ENCODE data around the gene PROSER2. TPM values are rescaled to one million over a fixed set of nuclear protein-coding genes. Genes with fewer than 3 reads are reported as not detected.
A peak's percentile ranks its signal among the peaks of the same experiment; 100 is the strongest.

Gene PROSER2
- total and polyA plus RNA-seq, 2 donors from 2014 or later, result 8.1 to 48.2 TPM

DNA sequence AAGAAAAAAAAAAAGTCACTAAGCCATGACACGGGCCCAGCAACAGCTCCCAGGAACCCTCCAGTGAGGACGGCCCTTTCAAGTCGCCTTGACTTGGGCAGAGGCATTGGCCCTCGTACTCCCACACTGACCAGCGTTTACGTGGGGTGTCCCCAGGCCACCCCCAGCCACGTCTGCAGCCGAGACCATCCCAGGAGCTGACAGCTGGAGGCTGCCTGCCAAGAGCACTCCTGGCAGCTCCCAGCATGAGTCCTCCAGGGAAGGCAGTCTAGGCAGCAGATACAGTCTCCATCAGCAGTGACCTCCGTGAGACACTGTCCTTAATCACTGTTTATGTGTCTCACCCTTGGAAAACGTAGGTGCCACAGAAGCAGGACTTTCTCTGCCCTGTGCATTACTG lies 86.5 kb downstream of the PROSER2 start:
- Histone ChIP-seq H3K27ac (ENCODE audit: low read depth in 2 of 2, low read length in 2 of 2) (no peak overlapping the region), H3K9ac (ENCODE audit: low read length in 3 of 3) (no peak overlapping the region), H3K36me3 (ENCODE audit: control insufficient read depth in 2 of 3, insufficient read depth in 3 of 3, low read length in 3 of 3) (no peaks in the 10 kb centered on the region), H3K9me3 (ENCODE audit: control insufficient read depth in 2 of 3, insufficient read depth in 1 of 3, low read length in 3 of 3) (no peaks in the 10 kb centered on the region), H3K4me3 (ENCODE audit: low read length in 3 of 3) (no peak overlapping the region), H3K4me1 (ENCODE audit: control insufficient read depth in 2 of 3, insufficient read depth in 2 of 3, low read depth in 1 of 3, low read length in 3 of 3) (peaks cover 0 to 8% (median 0%) of the 10 kb centered on the region in 3 donors), H3K27me3 (ENCODE audit: control insufficient read depth, insufficient read depth, low read length) (no peaks in the 10 kb centered on the region)
- intact Hi-C loops (cut with DNase I), result no loop called here
- DNase-seq, result no peak
- no peak for TF ChIP-seq CTCF (IDR thresholded peaks at IDR 0.05; ENCODE audit: borderline replicate concordance, extremely low read depth, insufficient read depth)
- no peak for FAIRE-seq

GRCh38 chr10:11910102-11910501 lies 86.9 kb downstream of the PROSER2 start:
- Histone ChIP-seq H3K9ac (ENCODE audit: low read length in 3 of 3) (no peak overlapping the region), H3K36me3 (ENCODE audit: control insufficient read depth in 2 of 3, insufficient read depth in 3 of 3, low read length in 3 of 3) (no peaks in the 10 kb centered on the region), H3K27ac (ENCODE audit: low read depth in 2 of 2, low read length in 2 of 2) (no peak overlapping the region), H3K27me3 (ENCODE audit: control insufficient read depth, insufficient read depth, low read length) (no peaks in the 10 kb centered on the region), H3K4me1 (ENCODE audit: control insufficient read depth in 2 of 3, insufficient read depth in 2 of 3, low read depth in 1 of 3, low read length in 3 of 3) (peaks cover 0 to 8% (median 0%) of the 10 kb centered on the region in 3 donors), H3K9me3 (ENCODE audit: control insufficient read depth in 2 of 3, insufficient read depth in 1 of 3, low read length in 3 of 3) (no peaks in the 10 kb centered on the region), H3K4me3 (ENCODE audit: low read length in 3 of 3) (no peak overlapping the region)
- no peak for TF ChIP-seq CTCF (IDR thresholded peaks at IDR 0.05; ENCODE audit: borderline replicate concordance, extremely low read depth, insufficient read depth)
- no peak for FAIRE-seq
- no peak for DNase-seq
- intact Hi-C loops (cut with DNase I), result no loop called here

- DNase-seq (peak in 3 of 5 donors; percentile 13 to 21 (median 20)), FAIRE-seq (no peak)
- intact Hi-C loops (cut with DNase I), result no loop called here
- H3K36me3 ChIP-seq (ENCODE audit: control insufficient read depth in 2 of 3, insufficient read depth in 3 of 3, low read length in 3 of 3), result no peaks in the 10 kb centered on the region
- peak overlapping the region in 1 of 3 donors; percentile 7 for H3K9ac ChIP-seq (ENCODE audit: low read length in 3 of 3)
- peaks cover 0 to 8% (median 0%) of the 10 kb centered on the region in 3 donors for H3K4me1 ChIP-seq (ENCODE audit: control insufficient read depth in 2 of 3, insufficient read depth in 2 of 3, low read depth in 1 of 3, low read length in 3 of 3)
- H3K27me3 ChIP-seq (ENCODE audit: control insufficient read depth, insufficient read depth, low read length), result no peaks in the 10 kb centered on the region
- no peak for TF ChIP-seq CTCF (IDR thresholded peaks at IDR 0.05; ENCODE audit: borderline replicate concordance, extremely low read depth, insufficient read depth)
- no peaks in the 10 kb centered on the region for H3K9me3 ChIP-seq (ENCODE audit: control insufficient read depth in 2 of 3, insufficient read depth in 1 of 3, low read length in 3 of 3)
- H3K27ac ChIP-seq (ENCODE audit: low read depth in 2 of 2, low read length in 2 of 2), result no peak overlapping the region
- no peak overlapping the region for H3K4me3 ChIP-seq (ENCODE audit: low read length in 3 of 3)
Measured at GRCh38 chr10:11913079-11913641, 90.0 kb downstream of the PROSER2 start.

DNA sequence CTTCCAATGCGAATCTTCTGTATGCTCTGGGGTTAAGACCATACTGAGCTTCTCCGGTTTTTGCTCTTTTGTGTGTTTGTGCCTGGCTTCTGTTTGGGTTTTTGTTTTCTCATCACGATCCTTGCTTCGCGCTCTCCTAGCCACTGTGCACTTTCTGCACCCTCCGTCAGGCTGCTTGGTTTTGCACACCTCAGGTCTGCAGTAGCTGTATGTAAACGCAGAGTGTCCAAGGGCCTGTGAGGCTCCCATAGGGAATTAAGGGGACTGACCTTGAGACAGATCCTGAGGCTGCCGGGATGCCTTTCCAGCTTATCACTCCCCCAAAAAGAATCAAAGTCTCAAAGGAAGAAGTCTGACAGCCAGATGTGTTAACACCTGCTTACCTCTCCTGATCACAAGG lies 95.2 kb downstream of the PROSER2 start:
- Histone ChIP-seq H3K27me3 (ENCODE audit: control insufficient read depth, insufficient read depth, low read length) (no peaks in the 10 kb centered on the region), H3K9ac (ENCODE audit: low read length in 3 of 3) (no peak overlapping the region), H3K36me3 (ENCODE audit: control insufficient read depth in 2 of 3, insufficient read depth in 3 of 3, low read length in 3 of 3) (peaks cover 3 to 28% (median 5%) of the 10 kb centered on the region in 3 donors), H3K4me3 (ENCODE audit: low read length in 3 of 3) (no peak overlapping the region), H3K27ac (ENCODE audit: low read depth in 2 of 2, low read length in 2 of 2) (no peak overlapping the region), H3K9me3 (ENCODE audit: control insufficient read depth in 2 of 3, insufficient read depth in 1 of 3, low read length in 3 of 3) (no peaks in the 10 kb centered on the region), H3K4me1 (ENCODE audit: control insufficient read depth in 2 of 3, insufficient read depth in 2 of 3, low read depth in 1 of 3, low read length in 3 of 3) (no peaks in the 10 kb centered on the region)
- DNase-seq (no peak), FAIRE-seq (no peak)
- no peak for TF ChIP-seq CTCF (IDR thresholded peaks at IDR 0.05; ENCODE audit: borderline replicate concordance, extremely low read depth, insufficient read depth)
- intact Hi-C loops (cut with DNase I), result no loop called here

All from kidney (tissue), 14 donors.